Tibial artery (tissue), 4 donors: ENCODE results near the gene IFRD2.

Source experiments
- DNase-seq, 2 donors: peaks; one replicate each; pipeline ENCODE4 v3.0.0-alpha.2; 2019
- H3K27ac ChIP-seq, 2 donors: fragments of 200-600 bp; sonication (generic) in 1 of 2; 1 replicate in 1 of 2; 2 replicates in 1 of 2; pipeline ENCODE4 v1.5.1; 2018 to 2019; ENCODE audit warnings: mild to moderate bottlenecking in 1 of 2
- H3K27me3 ChIP-seq, 2 donors: fragments of 200-600 bp; sonication (generic) in 1 of 2; one replicate each; pipeline versions ENCODE4 v1.5.1 to v1.6.0; 2016 to 2019
- H3K36me3 ChIP-seq, 3 donors: fragments of 200-600 bp; sonication (generic) in 2 of 3; one replicate each; pipeline ENCODE4 v1.5.1; 2016 to 2019; ENCODE audit warnings: mild to moderate bottlenecking in 2 of 3
- H3K4me1 ChIP-seq, 4 donors: fragments of 200-600 bp; sonication (generic) in 2 of 4; 1 replicate in 3 of 4; 2 replicates in 1 of 4; pipeline ENCODE4 v1.5.1; 2016 to 2019
- H3K4me3 ChIP-seq, 2 donors: fragments of 200-600 bp; sonication (generic) in 1 of 2; 1 replicate in 1 of 2; 2 replicates in 1 of 2; pipeline ENCODE4 v1.5.1; 2018 to 2019; ENCODE audit warnings: mild to moderate bottlenecking in 2 of 2
- H3K9me3 ChIP-seq, 3 donors: fragments of 200-600 bp; sonication (generic) in 1 of 3; one replicate each; pipeline ENCODE4 v1.5.1; 2016 to 2019
- CTCF ChIP-seq, 2 experiments: fragments of 200-600 bp in 1 of 2; fragments of 450-650 bp in 1 of 2; IDR thresholded peaks; one replicate each; pipeline ENCODE4 v1.5.1; 2017 to 2019; ENCODE audit warnings: antibody characterized with exemption in 2 of 2, mild to moderate bottlenecking in 1 of 2, moderate library complexity in 1 of 2
- intact Hi-C: fragments of 100-400 bp; cut with DNase I; formaldehyde crosslinking; loops from one replicate; pipeline ENCODE4 v1.15.0; 2023; ENCODE audit warnings: low total_unique reads

IFRD2 gene

DNA sequence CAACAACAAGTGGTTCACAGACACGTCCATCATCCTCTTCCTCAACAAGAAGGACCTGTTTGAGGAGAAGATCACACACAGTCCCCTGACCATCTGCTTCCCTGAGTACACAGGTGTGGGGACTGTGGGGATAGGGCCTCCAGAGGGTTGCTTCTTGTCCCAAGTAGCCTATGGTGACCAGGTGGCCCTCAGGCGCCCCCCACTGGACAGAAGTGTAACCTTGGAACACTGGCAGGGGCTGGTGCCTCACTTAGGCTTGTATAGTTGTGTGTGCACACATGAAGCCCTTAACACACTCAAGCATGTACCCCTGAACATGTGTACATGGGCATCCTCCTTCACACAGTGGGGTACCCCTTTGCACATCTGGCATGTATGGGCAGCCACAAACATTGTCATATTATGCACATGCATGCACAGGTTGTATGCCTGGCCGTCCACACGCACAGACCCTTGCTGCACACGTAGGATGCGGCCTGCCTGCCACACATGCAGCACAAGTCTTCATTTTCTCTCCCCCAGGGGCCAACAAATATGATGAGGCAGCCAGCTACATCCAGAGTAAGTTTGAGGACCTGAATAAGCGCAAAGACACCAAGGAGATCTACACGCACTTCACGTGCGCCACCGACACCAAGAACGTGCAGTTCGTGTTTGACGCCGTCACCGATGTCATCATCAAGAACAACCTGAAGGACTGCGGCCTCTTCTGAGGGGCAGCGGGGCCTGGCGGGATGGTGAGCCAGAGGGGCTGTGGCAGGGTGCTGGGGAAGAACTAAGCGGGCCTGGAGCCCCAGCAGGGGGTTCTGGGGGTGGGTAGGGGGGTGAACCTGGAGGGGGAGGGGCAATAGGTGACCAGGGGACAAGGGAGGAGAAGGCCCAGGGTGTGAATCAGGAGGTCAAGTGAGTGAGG lies 35.0 kb downstream of the IFRD2 start:
- no peak for DNase-seq

DNA sequence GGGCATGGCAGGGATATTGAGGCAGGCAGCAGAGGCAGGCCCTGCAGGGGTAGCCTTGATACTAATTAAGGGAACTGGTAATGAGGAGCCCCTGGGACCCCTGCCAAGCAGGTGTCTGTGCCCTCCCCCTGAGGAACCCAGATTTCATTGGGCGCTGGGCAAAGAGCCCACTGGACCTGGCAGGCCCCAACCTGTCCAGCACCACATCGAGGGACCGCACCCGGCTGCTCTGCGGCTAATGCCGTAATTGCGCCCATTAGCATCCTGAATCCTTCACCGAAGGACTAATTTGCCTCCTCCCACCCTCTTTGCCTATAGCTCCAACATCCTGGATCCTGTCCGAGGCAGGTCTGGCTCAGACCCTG lies 37.0 kb downstream of the IFRD2 start:
- Histone ChIP-seq H3K4me3 (no peak overlapping the region), H3K27me3 (no peaks in the 10 kb centered on the region), H3K27ac (peak overlapping the region; percentile 52 to 60), H3K9me3 (no peaks in the 10 kb centered on the region), H3K36me3 (peaks cover 42 to 70% (median 66%) of the 10 kb centered on the region in 3 donors), H3K4me1 (peaks cover 0 to 46% (median 31%) of the 10 kb centered on the region in 4 donors)
- intact Hi-C loops: no loop called here
- TF ChIP-seq CTCF (IDR thresholded peaks at IDR 0.05): no peak
- no peak for DNase-seq

More for the DNA sequence above, 35.0 kb downstream of the IFRD2 start:
- no peaks in the 10 kb centered on the region for H3K27me3 ChIP-seq
- intact Hi-C loops: no loop called here
- H3K27ac ChIP-seq: peak overlapping the region in 1 of 2 donors; percentile 97
- H3K36me3 ChIP-seq: peaks cover 40 to 63% (median 62%) of the 10 kb centered on the region in 3 donors
- no peaks in the 10 kb centered on the region for H3K9me3 ChIP-seq
- peaks cover 0 to 44% (median 31%) of the 10 kb centered on the region in 4 donors for H3K4me1 ChIP-seq
- peak; percentile 20 to 32 for TF ChIP-seq CTCF (IDR thresholded peaks at IDR 0.05)
- no peak overlapping the region for H3K4me3 ChIP-seq

DNA sequence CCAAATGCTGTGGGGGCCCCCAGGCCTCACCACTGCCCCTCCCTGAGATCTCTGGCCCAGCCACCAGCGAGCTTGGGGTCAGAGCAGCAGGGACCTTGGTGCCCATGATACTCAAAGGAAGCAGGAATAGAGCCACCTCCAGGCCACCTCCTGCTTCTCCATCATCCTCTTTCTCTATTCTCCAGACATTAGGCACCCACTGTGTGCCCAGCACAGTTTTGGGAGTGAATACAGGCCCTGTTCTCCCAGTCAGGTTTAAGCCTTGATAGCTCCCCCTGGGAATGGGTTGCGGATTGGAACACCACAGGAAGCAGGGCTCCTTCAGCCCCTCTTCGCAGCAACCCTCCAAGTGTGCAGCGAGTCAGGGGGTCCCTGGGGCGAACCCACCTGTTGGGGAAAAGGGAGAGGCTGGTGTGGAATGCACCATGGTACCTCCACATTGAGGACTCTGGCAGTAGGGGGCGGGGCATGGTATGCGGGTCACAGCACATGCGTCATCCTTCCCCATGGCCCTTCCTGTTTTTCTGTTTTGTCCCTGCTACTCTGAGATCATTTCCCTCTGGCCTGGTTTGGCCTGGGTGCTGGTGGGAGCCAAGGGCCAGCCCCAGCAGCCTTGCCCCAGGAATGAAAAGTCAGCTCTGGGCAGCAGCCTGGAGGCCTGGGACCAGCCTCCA lies 37.5 kb downstream of the IFRD2 start:
- TF ChIP-seq CTCF (IDR thresholded peaks at IDR 0.05): no peak
- H3K4me3 ChIP-seq: no peak overlapping the region
- DNase-seq: peak; percentile 81 to 83
- no peaks in the 10 kb centered on the region for H3K27me3 ChIP-seq
- H3K9me3 ChIP-seq: no peaks in the 10 kb centered on the region
- H3K27ac ChIP-seq: peak overlapping the region; percentile 52 to 60
- peaks cover 42 to 70% (median 66%) of the 10 kb centered on the region in 3 donors for H3K36me3 ChIP-seq
- peaks cover 0 to 46% (median 33%) of the 10 kb centered on the region in 4 donors for H3K4me1 ChIP-seq
- intact Hi-C loops: no loop called here

- H3K4me3 ChIP-seq: no peak overlapping the region
- peak overlapping the region in 1 of 2 donors; percentile 9 for H3K27ac ChIP-seq
- peaks cover 21 to 45% (median 40%) of the 10 kb centered on the region in 3 donors for H3K36me3 ChIP-seq
- H3K9me3 ChIP-seq: no peaks in the 10 kb centered on the region
- no peak for TF ChIP-seq CTCF (IDR thresholded peaks at IDR 0.05)
- no peaks in the 10 kb centered on the region for H3K27me3 ChIP-seq
- no peak for DNase-seq
- intact Hi-C loops: no loop called here
- peaks cover 0 to 75% (median 63%) of the 10 kb centered on the region in 4 donors for H3K4me1 ChIP-seq
Observed at GRCh38 chr3:50251220-50251619, 41.0 kb downstream of the IFRD2 start.

DNA sequence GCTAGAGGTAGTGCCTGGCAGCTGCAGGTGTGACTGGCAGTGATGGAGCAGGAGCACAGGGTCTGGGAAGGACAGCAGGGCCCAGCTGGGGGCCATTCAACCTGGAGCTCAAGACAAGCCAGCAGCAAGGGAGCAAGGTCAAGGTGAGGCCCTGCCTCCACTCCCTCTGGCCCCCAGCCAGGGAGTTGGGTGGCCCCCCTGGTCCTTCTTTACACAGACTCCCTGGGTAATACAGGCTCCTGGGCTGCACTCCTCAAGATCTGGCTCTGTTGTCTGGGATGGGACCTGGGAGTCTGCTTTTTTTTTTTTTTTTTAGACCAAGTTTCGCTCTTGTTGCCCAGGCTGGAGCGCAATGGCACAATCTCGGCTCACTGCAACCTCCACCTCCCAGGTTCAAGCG lies 41.7 kb downstream of the IFRD2 start:
- H3K9me3 ChIP-seq: no peaks in the 10 kb centered on the region
- peaks cover 18 to 39% (median 35%) of the 10 kb centered on the region in 3 donors for H3K36me3 ChIP-seq
- intact Hi-C loops: no loop called here
- peaks cover 0 to 82% (median 69%) of the 10 kb centered on the region in 4 donors for H3K4me1 ChIP-seq
- H3K4me3 ChIP-seq: no peak overlapping the region
- no peak for DNase-seq
- H3K27me3 ChIP-seq: no peaks in the 10 kb centered on the region
- TF ChIP-seq CTCF (IDR thresholded peaks at IDR 0.05): no peak
- peak overlapping the region; percentile 8 to 9 for H3K27ac ChIP-seq
